ENCODE results near the gene RND3.

The RND3 gene

GRCh38 chr2:150464986-150465385 lies 22.5 kb downstream of the RND3 start:
- in situ Hi-C loops (cut with MboI; ENCODE audit: low pct_unique_long_range_greater_than_20kb, low sequenced_read_pairs) = no loop called here
- no peak for DNase-seq

- in situ Hi-C loops (cut with MboI; ENCODE audit: low pct_unique_long_range_greater_than_20kb, low sequenced_read_pairs) = no loop called here
- DNase-seq = no peak
These were observed 23.2 kb downstream of the RND3 start for GRCh38 chr2:150464270-150464669.

- in situ Hi-C loops (cut with MboI; ENCODE audit: low pct_unique_long_range_greater_than_20kb, low sequenced_read_pairs) = no loop called here
- DNase-seq = no peak
These were observed 24.7 kb downstream of the RND3 start for GRCh38 chr2:150462770-150463169.

- DNase-seq = no peak
- in situ Hi-C loops (cut with MboI; ENCODE audit: low pct_unique_long_range_greater_than_20kb, low sequenced_read_pairs) = no loop called here
These were observed 28.2 kb downstream of the RND3 start for GRCh38 chr2:150459281-150459680.

- in situ Hi-C loops (cut with MboI; ENCODE audit: low pct_unique_long_range_greater_than_20kb, low sequenced_read_pairs) = no loop called here
- DNase-seq = no peak
These were observed 36.7 kb downstream of the RND3 start for GRCh38 chr2:150450765-150451164.

GRCh38 chr2:150449856-150450255 lies 37.6 kb downstream of the RND3 start:
- in situ Hi-C loops (cut with MboI; ENCODE audit: low pct_unique_long_range_greater_than_20kb, low sequenced_read_pairs) = no loop called here
- DNase-seq = no peak

- in situ Hi-C loops (cut with MboI; ENCODE audit: low pct_unique_long_range_greater_than_20kb, low sequenced_read_pairs) = no loop called here
These were observed 42.1 kb downstream of the RND3 start for GRCh38 chr2:150445398-150445797.

GRCh38 chr2:150442484-150442883 lies 45.0 kb downstream of the RND3 start:
- in situ Hi-C loops (cut with MboI; ENCODE audit: low pct_unique_long_range_greater_than_20kb, low sequenced_read_pairs) = no loop called here
- no peak for DNase-seq

More at GRCh38 chr2:150445398-150445797, 42.1 kb downstream of the RND3 start:
- DNase-seq = no peak

- no peak for DNase-seq
- in situ Hi-C loops (cut with MboI; ENCODE audit: low pct_unique_long_range_greater_than_20kb, low sequenced_read_pairs) = no loop called here
These were observed 45.7 kb downstream of the RND3 start for GRCh38 chr2:150441784-150442183.

- no peak for DNase-seq
- in situ Hi-C loops (cut with MboI; ENCODE audit: low pct_unique_long_range_greater_than_20kb, low sequenced_read_pairs) = no loop called here
These were observed 46.2 kb downstream of the RND3 start for GRCh38 chr2:150441226-150441625.

GRCh38 chr2:150438654-150439053 lies 48.8 kb downstream of the RND3 start:
- in situ Hi-C loops (cut with MboI; ENCODE audit: low pct_unique_long_range_greater_than_20kb, low sequenced_read_pairs) = no loop called here
- DNase-seq = no peak

GRCh38 chr2:150438041-150438440 lies 49.4 kb downstream of the RND3 start:
- DNase-seq = no peak
- in situ Hi-C loops (cut with MboI; ENCODE audit: low pct_unique_long_range_greater_than_20kb, low sequenced_read_pairs) = no loop called here

- DNase-seq = no peak
- in situ Hi-C loops (cut with MboI; ENCODE audit: low pct_unique_long_range_greater_than_20kb, low sequenced_read_pairs) = no loop called here
These were observed 55.2 kb downstream of the RND3 start for GRCh38 chr2:150432312-150432625.

- DNase-seq = no peak
- in situ Hi-C loops (cut with MboI; ENCODE audit: low pct_unique_long_range_greater_than_20kb, low sequenced_read_pairs) = no loop called here
These were observed 55.7 kb downstream of the RND3 start for GRCh38 chr2:150431561-150432311.

- no peak for DNase-seq
- in situ Hi-C loops (cut with MboI; ENCODE audit: low pct_unique_long_range_greater_than_20kb, low sequenced_read_pairs) = no loop called here
These were observed 58.0 kb downstream of the RND3 start for GRCh38 chr2:150429384-150429961.

GRCh38 chr2:150428641-150429040 lies 58.8 kb downstream of the RND3 start:
- in situ Hi-C loops (cut with MboI; ENCODE audit: low pct_unique_long_range_greater_than_20kb, low sequenced_read_pairs) = no loop called here

GRCh38 chr2:150427298-150427697 lies 60.2 kb downstream of the RND3 start:
- DNase-seq = no peak
- in situ Hi-C loops (cut with MboI; ENCODE audit: low pct_unique_long_range_greater_than_20kb, low sequenced_read_pairs) = no loop called here

More at GRCh38 chr2:150428641-150429040, 58.8 kb downstream of the RND3 start:
- DNase-seq = no peak

GRCh38 chr2:150426724-150427123 lies 60.7 kb downstream of the RND3 start:
- DNase-seq = no peak
- in situ Hi-C loops (cut with MboI; ENCODE audit: low pct_unique_long_range_greater_than_20kb, low sequenced_read_pairs) = no loop called here

- no peak for DNase-seq
- in situ Hi-C loops (cut with MboI; ENCODE audit: low pct_unique_long_range_greater_than_20kb, low sequenced_read_pairs) = no loop called here
These were observed 61.2 kb downstream of the RND3 start for GRCh38 chr2:150426315-150426714.

GRCh38 chr2:150425121-150425955 lies 62.1 kb downstream of the RND3 start:
- in situ Hi-C loops (cut with MboI; ENCODE audit: low pct_unique_long_range_greater_than_20kb, low sequenced_read_pairs) = no loop called here
- DNase-seq = no peak

All from KBM-7 (cell line).